Effector CD4-positive, alpha-beta T cell (primary cell): ENCODE data around the gene PCDHGA5.
"Not testable (repeated sequence)": the region's sequence is repeated elsewhere in the genome, so short reads cannot be mapped to it uniquely, and the experiment has no call there.

Experiments
- DNase-seq: peaks from one replicate; pipeline ENCODE4 v3.0.0-alpha.2; 2020

PCDHGA5 gene

GRCh38 chr5:141388661-141389060 lies 24.7 kb downstream of the PCDHGA5 start:
- DNase-seq, result no peak

GRCh38 chr5:141389153-141390042 lies 25.4 kb downstream of the PCDHGA5 start:
- no peak for DNase-seq

GRCh38 chr5:141392429-141393198 lies 28.7 kb downstream of the PCDHGA5 start, which contains the start of gene PCDHGA8:
Gene PCDHGA8, plus strand, starts transcription at chr5:141392633. Its CDS starts 181 bp downstream, at chr5:141392814.
- DNase-seq, result no peak

GRCh38 chr5:141393267-141393666 lies 29.3 kb downstream of the PCDHGA5 start:
- no peak for DNase-seq

GRCh38 chr5:141394401-141395187 lies 30.6 kb downstream of the PCDHGA5 start:
- DNase-seq, result not testable (repeated sequence)

GRCh38 chr5:141397756-141398551 lies 34.0 kb downstream of the PCDHGA5 start, which contains the start of gene PCDHGB5:
Gene PCDHGB5, plus strand, starts transcription at chr5:141397947. Its CDS starts 181 bp downstream, at chr5:141398128.
- DNase-seq, result not testable (repeated sequence)

GRCh38 chr5:141398608-141399007 lies 34.6 kb downstream of the PCDHGA5 start:
- DNase-seq, result no peak

- DNase-seq, result no peak
These were observed 35.7 kb downstream of the PCDHGA5 start for GRCh38 chr5:141399555-141400258.

- no peak for DNase-seq
These were observed 38.7 kb downstream of the PCDHGA5 start, which contains the start of gene PCDHGA9 for GRCh38 chr5:141402553-141403243. Gene PCDHGA9, plus strand, starts transcription at chr5:141402778. Its CDS starts 175 bp downstream, at chr5:141402953.

GRCh38 chr5:141403387-141403786 lies 39.4 kb downstream of the PCDHGA5 start:
- no peak for DNase-seq

GRCh38 chr5:141407790-141408505 lies 44.0 kb downstream of the PCDHGA5 start, which contains the start of gene PCDHGB6:
Gene PCDHGB6, plus strand, starts transcription at chr5:141408021. Its CDS starts 182 bp downstream, at chr5:141408203.
- DNase-seq, result not testable (repeated sequence)

- no peak for DNase-seq
These were observed 45.8 kb downstream of the PCDHGA5 start for GRCh38 chr5:141409598-141410306.

- no peak for DNase-seq
These were observed 47.6 kb downstream of the PCDHGA5 start for GRCh38 chr5:141411575-141411974.

GRCh38 chr5:141412854-141413539 lies 49.0 kb downstream of the PCDHGA5 start, which contains the start of gene PCDHGA10:
Gene PCDHGA10, plus strand, starts transcription at chr5:141412987. Its CDS starts 189 bp downstream, at chr5:141413176.
- peak; percentile 38 for DNase-seq

- DNase-seq, result no peak
These were observed 49.6 kb downstream of the PCDHGA5 start for GRCh38 chr5:141413540-141414069.

- DNase-seq, result not testable (repeated sequence)
These were observed 50.7 kb downstream of the PCDHGA5 start for GRCh38 chr5:141414548-141415274.

- DNase-seq, result not testable (repeated sequence)
These were observed 51.3 kb downstream of the PCDHGA5 start for GRCh38 chr5:141415275-141415618.
